Stimulated activated CD4-positive, alpha-beta T cell treated with anti-CD3 and anti-CD28 coated beads, Interleukin-12 subunit alpha, Interleukin-12 subunit beta, amount 100 ng/mL, for 24 hours (primary cell): ENCODE results near the gene RTN3.
"Not testable (repeated sequence)": the region's sequence is repeated elsewhere in the genome, so short reads cannot be mapped to it uniquely, and the experiment has no call there.

Experiments used
- DNase-seq, 2 experiments: peaks; one replicate each; pipeline ENCODE4 v3.0.0-alpha.2; 2020; ENCODE audit warnings: low read depth in 2 of 2

The RTN3 gene

GRCh38 chr11:63680834-63681320, 423 bp upstream of the RTN3 start:
- DNase-seq: no peak

GRCh38 chr11:63682066-63683021, 1.0 kb downstream of the RTN3 start:
- DNase-seq: no peak

- no peak for DNase-seq
These were observed 2.1 kb downstream of the RTN3 start for GRCh38 chr11:63683133-63683991.

- not testable (repeated sequence) for DNase-seq
These were observed 3.9 kb downstream of the RTN3 start for GRCh38 chr11:63685158-63685721.

- DNase-seq: no peak
These were observed 5.6 kb downstream of the RTN3 start for GRCh38 chr11:63686926-63687325.

GRCh38 chr11:63687845-63688244, 6.5 kb downstream of the RTN3 start:
- DNase-seq: no peak

- no peak for DNase-seq
These were observed 13.3 kb downstream of the RTN3 start for GRCh38 chr11:63694596-63694995.

- DNase-seq: no peak
These were observed 17.9 kb downstream of the RTN3 start for GRCh38 chr11:63698976-63699733.

GRCh38 chr11:63699896-63700295, 18.6 kb downstream of the RTN3 start:
- DNase-seq: no peak

- no peak for DNase-seq
These were observed 24.2 kb downstream of the RTN3 start for GRCh38 chr11:63705526-63705925.

GRCh38 chr11:63708764-63709163, 27.5 kb downstream of the RTN3 start:
- DNase-seq: no peak

GRCh38 chr11:63709336-63709884, 28.1 kb downstream of the RTN3 start:
- no peak for DNase-seq

GRCh38 chr11:63710476-63711217, 29.3 kb downstream of the RTN3 start:
- no peak for DNase-seq

- DNase-seq: no peak
These were observed 30.5 kb downstream of the RTN3 start for GRCh38 chr11:63711838-63712237.

GRCh38 chr11:63713766-63714165, 32.5 kb downstream of the RTN3 start:
- no peak for DNase-seq

- no peak for DNase-seq
These were observed 34.7 kb downstream of the RTN3 start for GRCh38 chr11:63716046-63716445.

GRCh38 chr11:63719001-63719400, 37.7 kb downstream of the RTN3 start:
- no peak for DNase-seq

GRCh38 chr11:63719987-63720386, 38.7 kb downstream of the RTN3 start:
- no peak for DNase-seq

GRCh38 chr11:63720611-63721010, 39.3 kb downstream of the RTN3 start:
- DNase-seq: no peak

GRCh38 chr11:63729326-63729725, 48.0 kb downstream of the RTN3 start:
- DNase-seq: no peak
